PFSK-1 (cell line): ENCODE data around the gene KNSTRN.

Experiments
- FOXP2 ChIP-seq: optimal IDR thresholded peaks from 2 replicates; pipeline ENCODE3; 2011; ENCODE audit warnings: borderline replicate concordance, control low read depth, inconsistent platforms; ENCODE audit not compliant: insufficient read depth; ENCODE audit errors: extremely low read length, extremely low read depth
- POLR2AphosphoS5 ChIP-seq: IDR thresholded peaks from 2 replicates; pipeline ENCODE4 v1.6.1; 2012; ENCODE audit warnings: low read depth, mild to moderate bottlenecking, control low read depth, low read length, moderate library complexity
- REST ChIP-seq, 2 experiments: IDR thresholded peaks; 2 replicates each; pipeline versions ENCODE4 v1.6.1 to v1.8.0; 2011 to 2012; ENCODE audit warnings: low read depth in 2 of 2, low read length in 2 of 2, control low read depth in 1 of 2, inconsistent platforms in 1 of 2, mild to moderate bottlenecking in 1 of 2, moderate library complexity in 1 of 2; ENCODE audit not compliant: insufficient read depth in 1 of 2
- SIN3A ChIP-seq: IDR thresholded peaks from 2 replicates; pipeline ENCODE4 v1.6.1; 2012; ENCODE audit warnings: mild to moderate bottlenecking, low read length, moderate library complexity, borderline replicate concordance; ENCODE audit not compliant: insufficient read depth
- TAF1 ChIP-seq: IDR thresholded peaks from 2 replicates; pipeline ENCODE4 v1.6.1; 2012; ENCODE audit warnings: low read length, control low read depth, borderline replicate concordance; ENCODE audit not compliant: insufficient read depth

KNSTRN gene

DNA sequence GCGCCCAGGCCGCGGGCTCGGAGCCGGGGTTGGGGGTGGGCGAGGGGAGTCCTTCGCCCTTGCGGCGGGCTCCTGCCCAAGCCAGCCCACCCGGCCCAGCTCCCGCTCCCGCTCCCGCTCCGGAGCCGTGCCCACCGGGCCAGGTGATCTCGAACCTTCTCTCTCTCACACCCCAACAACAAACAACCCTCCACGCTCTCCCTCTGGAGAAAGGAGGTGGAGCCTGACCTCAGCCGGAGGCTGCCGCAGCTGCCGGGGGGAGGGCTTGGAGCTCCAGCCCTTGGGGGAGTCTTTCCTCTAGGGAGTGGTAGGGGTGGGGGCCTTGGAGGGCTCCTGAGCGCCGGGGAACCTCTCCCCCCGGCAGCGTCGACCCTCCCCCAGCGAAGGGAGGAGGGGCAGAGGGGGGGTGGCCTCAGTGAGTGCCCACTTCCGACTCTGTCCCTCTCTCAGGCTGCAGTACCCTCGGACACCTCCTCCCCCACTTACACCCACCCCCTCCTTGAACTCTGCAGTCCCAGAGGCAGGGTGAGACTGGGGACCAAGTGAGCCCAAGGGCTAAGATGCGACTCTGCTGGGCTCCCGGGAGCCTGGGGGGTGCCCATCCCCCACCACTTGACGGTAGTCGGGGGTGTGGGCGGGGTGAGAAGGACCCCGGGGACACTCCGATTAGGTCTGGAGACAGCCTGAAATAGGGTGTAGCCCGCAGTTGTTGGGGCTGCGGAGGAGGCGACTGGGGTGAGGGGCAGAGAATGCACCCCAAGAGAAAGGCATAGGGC is 53.8 kb downstream of the KNSTRN start:
- no peak for TF ChIP-seq REST (IDR thresholded peaks at IDR 0.05; ENCODE audit: insufficient read depth in 1 of 2, low read depth in 2 of 2, low read length in 2 of 2)
- no peak for TF ChIP-seq POLR2AphosphoS5
- no peak for TF ChIP-seq SIN3A
- no peak for TF ChIP-seq FOXP2
- TF ChIP-seq TAF1 = no peak

- TF ChIP-seq FOXP2 (peak; percentile 8), SIN3A (no peak), TAF1 (no peak), POLR2AphosphoS5 (no peak), REST (IDR thresholded peaks at IDR 0.05; ENCODE audit: insufficient read depth in 1 of 2, low read depth in 2 of 2, low read length in 2 of 2) (no peak)
Measured at GRCh38 chr15:40436892-40437751, 54.6 kb downstream of the KNSTRN start.

DNA sequence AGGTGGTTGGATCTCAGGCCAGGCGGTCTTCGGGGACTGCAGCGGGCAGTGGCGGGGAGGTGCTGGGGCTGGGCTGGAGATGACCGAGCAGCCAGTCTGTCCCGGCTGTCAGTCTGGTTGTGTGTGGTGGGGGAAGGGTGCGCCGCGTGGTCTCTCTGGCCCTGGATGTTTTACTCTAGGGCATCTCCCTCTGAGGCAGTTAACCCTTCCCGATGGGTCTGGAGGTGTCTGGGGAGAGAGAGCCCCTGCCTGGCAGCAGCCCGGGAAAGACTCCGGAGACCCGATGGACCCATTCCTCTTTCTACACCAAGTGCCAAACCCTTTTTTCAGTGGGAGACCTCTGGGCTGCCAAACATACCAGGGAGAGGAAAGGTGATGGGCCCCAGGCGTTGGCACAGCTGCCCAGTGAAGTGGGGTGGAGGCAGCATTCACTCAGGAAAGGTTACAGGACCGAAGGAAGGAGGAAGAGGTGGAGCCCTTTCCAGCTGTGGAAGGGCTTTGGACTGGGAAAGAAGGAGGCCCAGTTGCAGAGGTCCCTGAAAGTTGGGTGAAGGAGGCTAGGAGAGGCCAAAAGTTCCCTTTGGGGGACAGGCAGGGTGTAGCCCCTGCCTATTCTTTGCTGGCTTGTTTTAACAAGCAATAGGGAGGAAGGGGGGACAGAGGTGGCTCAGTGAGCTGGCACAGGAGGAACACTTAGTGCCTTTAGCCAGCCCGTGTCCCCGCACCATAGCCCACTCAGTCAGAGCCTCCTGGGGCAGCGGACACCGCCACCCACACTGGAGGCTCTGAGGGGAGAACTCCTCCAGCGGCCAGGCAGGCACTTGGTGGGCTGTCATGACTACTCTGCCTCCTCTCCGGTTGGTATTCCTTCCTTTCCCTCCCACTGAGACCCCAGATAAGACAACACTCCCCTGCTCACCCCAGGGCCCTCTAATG is 55.5 kb downstream of the KNSTRN start:
- TF ChIP-seq FOXP2 = no peak
- TF ChIP-seq SIN3A = no peak
- TF ChIP-seq POLR2AphosphoS5 = no peak
- no peak for TF ChIP-seq TAF1
- TF ChIP-seq REST (IDR thresholded peaks at IDR 0.05; ENCODE audit: insufficient read depth in 1 of 2, low read depth in 2 of 2, low read length in 2 of 2) = no peak

DNA sequence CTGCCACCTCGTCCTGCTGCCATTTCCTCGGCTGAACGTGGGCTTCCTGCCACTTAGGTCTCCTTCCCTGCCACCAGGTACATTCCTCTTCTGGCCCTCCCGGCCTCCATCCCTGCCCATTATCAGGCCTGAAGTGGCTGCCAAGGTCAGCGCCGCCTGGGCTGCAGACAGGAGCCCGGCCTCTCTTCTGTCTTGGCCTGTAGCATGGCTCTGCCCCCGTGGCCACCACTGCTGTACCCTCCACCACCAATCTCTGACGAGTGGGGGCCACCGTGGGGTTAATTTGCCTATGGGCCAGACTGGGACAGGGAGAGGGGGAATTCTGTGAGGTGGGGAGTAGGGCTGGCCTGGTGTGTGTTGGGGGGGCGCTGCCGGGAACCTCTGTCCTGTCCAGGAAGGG is 56.2 kb downstream of the KNSTRN start:
- TF ChIP-seq SIN3A = no peak
- TF ChIP-seq TAF1 = no peak
- TF ChIP-seq FOXP2 = no peak
- no peak for TF ChIP-seq POLR2AphosphoS5
- no peak for TF ChIP-seq REST (IDR thresholded peaks at IDR 0.05; ENCODE audit: insufficient read depth in 1 of 2, low read depth in 2 of 2, low read length in 2 of 2)
